Prostate gland (tissue), 2 donors: Measurements from ENCODE around the gene M1AP.

ENCODE experiments used
- POLR2AphosphoS5 ChIP-seq: sonication (generic); formaldehyde crosslinking; IDR thresholded peaks from one replicate; pipeline ENCODE4 v1.6.1; 2017; ENCODE audit warnings: antibody characterized with exemption
- TF ChIP-seq, protein P1 (sequence below), 4 experiments: fragments of 200-600 bp in 2 of 4; fragments of 450-650 bp in 2 of 4; sonication (generic) in 2 of 4; IDR thresholded peaks; 1 replicate in 3 of 4; 2 replicates in 1 of 4; pipeline ENCODE4 v1.5.1; 2016 to 2019; ENCODE audit warnings: antibody characterized with exemption in 4 of 4, mild to moderate bottlenecking in 2 of 4, moderate library complexity in 2 of 4

DNA sequence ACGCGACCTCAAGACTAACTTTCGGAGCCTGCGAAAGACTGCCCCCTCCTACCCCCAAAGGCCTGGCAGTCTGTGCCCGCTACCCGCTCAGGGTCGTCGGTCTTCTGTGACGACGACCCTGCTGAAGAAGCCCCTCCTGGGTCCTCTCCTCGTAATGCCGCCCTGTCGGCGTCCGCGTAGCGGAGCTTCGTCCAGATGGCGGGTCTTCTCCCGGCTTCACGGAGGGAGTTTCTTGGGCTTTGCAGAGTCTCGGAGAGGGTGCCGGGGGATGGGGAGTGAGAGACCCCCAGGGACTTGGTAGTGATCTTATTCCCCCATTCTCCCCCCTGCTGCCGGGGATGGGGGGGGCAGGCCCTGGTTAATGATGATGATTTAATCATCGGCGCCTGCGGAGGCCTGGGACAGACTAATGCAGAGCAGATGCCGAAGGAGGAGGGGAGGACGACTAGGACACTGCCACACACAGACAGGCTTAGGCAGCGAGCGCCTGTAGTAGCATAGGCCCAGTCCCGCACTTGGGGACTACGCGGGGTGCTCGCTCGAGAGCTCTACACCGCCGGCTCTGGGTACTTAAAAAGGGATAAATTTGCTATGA lies 140.1 kb downstream of the M1AP start:
- TF ChIP-seq, protein P1, sequence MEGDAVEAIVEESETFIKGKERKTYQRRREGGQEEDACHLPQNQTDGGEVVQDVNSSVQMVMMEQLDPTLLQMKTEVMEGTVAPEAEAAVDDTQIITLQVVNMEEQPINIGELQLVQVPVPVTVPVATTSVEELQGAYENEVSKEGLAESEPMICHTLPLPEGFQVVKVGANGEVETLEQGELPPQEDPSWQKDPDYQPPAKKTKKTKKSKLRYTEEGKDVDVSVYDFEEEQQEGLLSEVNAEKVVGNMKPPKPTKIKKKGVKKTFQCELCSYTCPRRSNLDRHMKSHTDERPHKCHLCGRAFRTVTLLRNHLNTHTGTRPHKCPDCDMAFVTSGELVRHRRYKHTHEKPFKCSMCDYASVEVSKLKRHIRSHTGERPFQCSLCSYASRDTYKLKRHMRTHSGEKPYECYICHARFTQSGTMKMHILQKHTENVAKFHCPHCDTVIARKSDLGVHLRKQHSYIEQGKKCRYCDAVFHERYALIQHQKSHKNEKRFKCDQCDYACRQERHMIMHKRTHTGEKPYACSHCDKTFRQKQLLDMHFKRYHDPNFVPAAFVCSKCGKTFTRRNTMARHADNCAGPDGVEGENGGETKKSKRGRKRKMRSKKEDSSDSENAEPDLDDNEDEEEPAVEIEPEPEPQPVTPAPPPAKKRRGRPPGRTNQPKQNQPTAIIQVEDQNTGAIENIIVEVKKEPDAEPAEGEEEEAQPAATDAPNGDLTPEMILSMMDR (IDR thresholded peaks at IDR 0.05) = no peak
- no peak for TF ChIP-seq POLR2AphosphoS5
